Measurements from ENCODE around the gene FTSJ1.

FTSJ1 gene

DNA sequence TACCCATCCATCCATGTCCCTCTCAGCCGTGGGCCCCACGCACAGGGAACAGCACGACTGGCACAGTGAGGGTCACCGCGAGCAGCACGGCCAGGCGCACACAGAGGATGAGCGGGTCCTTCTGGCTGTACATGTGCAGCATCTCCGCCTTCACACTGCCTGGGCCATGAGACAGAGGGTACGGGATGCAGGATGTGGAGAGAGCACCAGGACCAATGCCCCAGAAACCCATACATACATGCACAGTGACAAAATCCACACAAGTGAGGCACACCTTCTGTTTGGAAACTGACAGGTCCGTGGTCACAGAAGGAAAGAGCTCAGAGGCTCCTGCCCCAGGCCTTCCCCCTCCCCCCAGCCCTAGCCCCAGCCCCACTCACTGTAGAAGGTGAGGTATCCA, 15.4 kb upstream of the FTSJ1 start:
- Histone ChIP-seq H3K9ac (ENCODE audit: low read depth, low read length) (no peak overlapping the region), H3K36me3 (ENCODE audit: insufficient read depth, low read depth, low read length) (peaks cover 27% of the 10 kb centered on the region; the same call in 1 of the 2 replicates), H3K9me3 (ENCODE audit: insufficient read depth, low read depth, low read length) (no peaks in the 10 kb centered on the region), H3K4me1 (ENCODE audit: insufficient read depth, low read length) (no peaks in the 10 kb centered on the region), H3K4me3 (ENCODE audit: low read length) (no peak overlapping the region), H3K27me3 (ENCODE audit: insufficient read depth, low read length) (no peaks in the 10 kb centered on the region), H3K27ac (ENCODE audit: low read length) (no peak overlapping the region)

DNA sequence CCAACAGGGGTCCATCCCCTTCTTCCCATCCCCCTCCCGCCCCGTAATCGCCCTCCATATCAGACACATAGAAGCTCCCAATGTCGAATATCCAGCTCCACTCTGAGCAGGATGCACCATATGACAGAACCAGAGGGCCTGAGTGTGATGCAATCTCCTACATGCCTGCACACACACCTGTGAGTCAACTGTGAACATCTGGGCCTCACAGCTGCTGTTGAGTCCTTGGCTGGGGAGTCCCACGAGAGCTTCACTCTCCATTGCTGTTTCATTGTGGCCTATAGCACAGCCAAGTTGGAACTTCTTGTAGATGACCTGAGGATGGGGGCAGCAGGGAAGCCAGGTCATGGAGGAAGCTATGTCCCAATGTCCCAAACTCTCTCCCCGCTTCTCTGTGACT, 14.2 kb upstream of the FTSJ1 start:
- no peaks in the 10 kb centered on the region for H3K4me1 ChIP-seq (ENCODE audit: insufficient read depth, low read length)
- H3K27me3 ChIP-seq (ENCODE audit: insufficient read depth, low read length) = no peaks in the 10 kb centered on the region
- H3K9me3 ChIP-seq (ENCODE audit: insufficient read depth, low read depth, low read length) = no peaks in the 10 kb centered on the region
- H3K9ac ChIP-seq (ENCODE audit: low read depth, low read length) = no peak overlapping the region
- peaks cover 30% of the 10 kb centered on the region; the same call in 1 of the 2 replicates for H3K36me3 ChIP-seq (ENCODE audit: insufficient read depth, low read depth, low read length)
- no peak overlapping the region for H3K27ac ChIP-seq (ENCODE audit: low read length)
- no peak overlapping the region for H3K4me3 ChIP-seq (ENCODE audit: low read length)

DNA sequence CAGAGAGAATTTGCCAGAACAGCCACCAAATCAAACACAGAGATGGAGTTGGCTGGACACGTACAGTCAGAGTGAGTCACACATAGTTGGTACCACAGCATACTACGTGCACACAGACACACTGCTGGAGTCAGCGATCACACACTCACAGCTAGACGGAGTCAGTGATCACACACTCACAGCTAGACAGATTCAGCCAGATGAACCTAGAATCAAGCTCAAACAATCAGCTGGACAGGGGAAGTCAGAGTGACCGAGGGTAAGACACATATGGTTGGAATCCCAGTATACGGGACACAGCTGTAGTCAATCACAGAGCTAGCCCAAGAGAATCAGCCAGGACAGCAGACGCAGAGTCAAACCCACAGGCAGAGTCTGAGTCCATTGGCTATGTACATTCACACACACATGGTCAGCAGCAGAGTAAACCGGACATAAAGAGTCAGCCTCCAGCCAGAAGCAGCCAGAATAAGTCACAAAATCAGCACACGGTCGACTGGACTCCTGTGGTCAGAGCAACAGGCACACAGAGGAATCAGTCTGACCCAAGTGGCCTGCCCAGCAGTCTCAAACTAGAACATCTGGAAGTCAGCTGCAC, 10.6 kb upstream of the FTSJ1 start:
- Histone ChIP-seq H3K36me3 (ENCODE audit: insufficient read depth, low read depth, low read length) (peaks cover 23% of the 10 kb centered on the region; the same call in 1 of the 2 replicates), H3K27me3 (ENCODE audit: insufficient read depth, low read length) (no peaks in the 10 kb centered on the region), H3K4me1 (ENCODE audit: insufficient read depth, low read length) (peaks cover 6% of the 10 kb centered on the region), H3K27ac (ENCODE audit: low read length) (no peak overlapping the region), H3K9me3 (ENCODE audit: insufficient read depth, low read depth, low read length) (no peaks in the 10 kb centered on the region), H3K9ac (ENCODE audit: low read depth, low read length) (no peak overlapping the region), H3K4me3 (ENCODE audit: low read length) (no peak overlapping the region)

DNA sequence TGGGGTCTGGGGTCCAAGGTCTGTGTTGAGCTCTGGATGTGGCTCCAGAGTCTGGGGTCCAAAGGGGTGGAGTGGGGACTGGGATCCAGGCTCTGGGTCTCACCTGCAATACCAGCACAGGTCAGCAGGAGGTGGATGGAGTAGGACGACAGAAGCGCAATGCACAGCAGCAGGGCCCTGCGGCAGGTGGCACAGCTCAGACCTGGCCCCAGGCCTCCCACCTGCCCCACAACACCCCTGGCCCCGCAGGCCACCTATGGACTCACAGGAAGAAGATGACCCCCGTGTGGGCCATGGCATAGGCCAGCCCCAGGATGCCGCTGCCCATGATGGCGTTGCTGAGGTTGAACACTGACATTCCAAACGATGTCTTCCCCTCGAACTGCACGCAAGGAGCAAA, 9.3 kb upstream of the FTSJ1 start:
- peaks cover 6% of the 10 kb centered on the region for H3K4me1 ChIP-seq (ENCODE audit: insufficient read depth, low read length)
- H3K27ac ChIP-seq (ENCODE audit: low read length) = no peak overlapping the region
- H3K9ac ChIP-seq (ENCODE audit: low read depth, low read length) = no peak overlapping the region
- H3K9me3 ChIP-seq (ENCODE audit: insufficient read depth, low read depth, low read length) = no peaks in the 10 kb centered on the region
- H3K36me3 ChIP-seq (ENCODE audit: insufficient read depth, low read depth, low read length) = peaks cover 13% of the 10 kb centered on the region; the same call in 1 of the 2 replicates
- H3K4me3 ChIP-seq (ENCODE audit: low read length) = no peak overlapping the region; the same call in 1 of the 2 replicates
- H3K27me3 ChIP-seq (ENCODE audit: insufficient read depth, low read length) = no peaks in the 10 kb centered on the region

DNA sequence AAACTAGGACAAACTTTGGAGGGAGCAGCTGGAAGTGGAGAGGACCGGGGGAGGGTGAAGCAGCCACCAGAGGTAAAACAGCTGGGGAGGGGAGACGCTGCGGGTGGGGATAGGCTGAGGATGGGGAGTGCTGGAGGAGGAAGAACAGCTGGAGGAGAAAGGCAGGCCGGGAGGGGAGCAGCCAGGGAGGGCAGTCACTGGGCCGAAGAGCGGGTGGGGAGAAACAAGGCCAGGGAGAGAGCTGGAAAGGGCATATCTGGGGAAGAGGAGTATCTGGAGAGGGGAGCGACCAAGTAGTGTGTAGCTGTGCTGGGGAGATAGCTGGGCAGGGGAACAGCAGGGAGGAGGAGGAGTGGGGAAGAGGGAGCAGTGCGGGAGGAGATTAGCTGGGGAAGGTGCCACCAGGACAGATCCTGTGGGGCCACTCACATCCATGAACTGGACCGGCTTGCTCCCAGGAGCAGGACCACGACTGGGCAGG, 8.7 kb upstream of the FTSJ1 start:
- Histone ChIP-seq H3K9ac (ENCODE audit: low read depth, low read length) (peak overlapping the region; percentile 85; the same call in 1 of the 2 replicates), H3K27ac (ENCODE audit: low read length) (peak overlapping the region; percentile 47), H3K4me1 (ENCODE audit: insufficient read depth, low read length) (peaks cover 6% of the 10 kb centered on the region), H3K4me3 (ENCODE audit: low read length) (peak overlapping the region; percentile 77; the same call in 1 of the 2 replicates), H3K9me3 (ENCODE audit: insufficient read depth, low read depth, low read length) (no peaks in the 10 kb centered on the region), H3K27me3 (ENCODE audit: insufficient read depth, low read length) (no peaks in the 10 kb centered on the region), H3K36me3 (ENCODE audit: insufficient read depth, low read depth, low read length) (peaks cover 9% of the 10 kb centered on the region; the same call in 1 of the 2 replicates)

DNA sequence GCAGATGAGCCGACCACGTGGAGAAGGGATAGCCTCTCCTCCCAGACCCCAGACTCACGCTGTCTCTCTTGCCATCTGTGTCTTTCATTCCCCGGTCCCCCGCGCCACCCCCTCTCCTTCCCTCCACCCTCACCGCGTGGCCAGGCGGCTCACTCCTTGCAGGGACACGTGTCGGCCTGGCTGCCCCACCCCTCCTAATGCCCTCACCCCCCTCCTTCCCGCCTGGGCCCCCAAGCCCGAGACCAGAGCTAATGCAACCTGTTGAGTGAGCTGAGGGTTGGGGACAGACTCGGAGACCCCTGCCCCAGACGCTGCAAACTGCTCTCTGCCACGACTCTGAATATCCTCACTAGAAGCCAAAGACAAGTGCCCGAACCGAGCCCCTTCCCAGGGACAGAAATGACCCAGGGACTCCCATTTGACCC, 7.7 kb upstream of the FTSJ1 start:
- peaks cover 10% of the 10 kb centered on the region for H3K4me1 ChIP-seq (ENCODE audit: insufficient read depth, low read length)
- no peaks in the 10 kb centered on the region for H3K27me3 ChIP-seq (ENCODE audit: insufficient read depth, low read length)
- peak overlapping the region; percentile 85; the same call in 1 of the 2 replicates for H3K9ac ChIP-seq (ENCODE audit: low read depth, low read length)
- peaks cover 9% of the 10 kb centered on the region; the same call in 1 of the 2 replicates for H3K36me3 ChIP-seq (ENCODE audit: insufficient read depth, low read depth, low read length)
- no peak overlapping the region for H3K27ac ChIP-seq (ENCODE audit: low read length)
- peak overlapping the region; percentile 77 for H3K4me3 ChIP-seq (ENCODE audit: low read length)
- H3K9me3 ChIP-seq (ENCODE audit: insufficient read depth, low read depth, low read length) = no peaks in the 10 kb centered on the region

DNA sequence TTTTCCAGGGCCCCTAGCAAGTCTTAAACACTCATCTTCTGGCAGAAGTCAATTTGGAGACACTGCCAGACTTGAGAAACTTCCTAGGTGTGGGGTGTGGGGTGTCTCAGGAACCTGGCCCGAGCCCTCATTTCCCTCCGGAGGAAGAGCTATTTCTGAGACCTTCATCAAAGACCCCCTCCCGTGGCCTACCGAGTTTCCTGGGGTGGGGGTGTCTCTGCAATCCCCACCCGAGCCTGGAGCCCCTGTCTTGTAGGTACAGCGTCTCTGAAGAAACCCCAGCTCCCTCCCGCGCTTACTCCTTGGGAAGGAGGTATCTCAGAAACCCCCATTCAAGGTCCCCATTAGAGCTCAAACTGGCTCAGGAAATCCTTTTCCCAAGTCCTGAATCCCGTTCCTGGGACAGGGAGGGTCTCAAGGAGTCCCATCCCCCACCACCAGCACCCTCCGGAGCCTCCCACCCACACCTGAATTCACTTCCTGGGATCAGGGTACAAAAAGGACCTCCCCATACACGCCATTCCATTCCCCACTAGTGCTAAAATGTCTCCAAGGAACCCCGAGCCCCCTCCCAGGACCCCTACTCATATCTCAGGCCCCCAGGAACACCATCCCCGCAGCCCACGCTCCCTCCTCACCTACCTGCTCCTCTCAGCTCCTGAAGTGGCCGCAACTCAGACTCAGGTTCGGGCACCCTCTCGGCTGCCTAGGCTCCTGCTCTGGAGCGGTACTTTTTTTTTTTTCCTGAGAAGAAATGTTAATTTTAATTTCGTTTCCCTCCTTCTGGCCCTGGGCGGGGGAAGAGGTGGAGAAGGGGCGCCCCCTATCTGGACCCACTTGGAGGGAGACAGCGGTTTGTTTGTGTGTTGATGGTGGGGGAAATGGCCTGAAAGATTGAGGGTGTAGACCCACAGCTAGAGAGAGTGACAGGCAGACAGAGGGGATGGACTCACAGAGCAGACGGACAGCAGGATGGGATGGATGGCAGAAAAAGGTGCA, 7.0 kb upstream of the FTSJ1 start:
- H3K4me3 ChIP-seq (ENCODE audit: low read length) = peak overlapping the region; percentile 77
- peaks cover 9% of the 10 kb centered on the region; the same call in 1 of the 2 replicates for H3K36me3 ChIP-seq (ENCODE audit: insufficient read depth, low read depth, low read length)
- peak overlapping the region; percentile 85; the same call in 1 of the 2 replicates for H3K9ac ChIP-seq (ENCODE audit: low read depth, low read length)
- H3K4me1 ChIP-seq (ENCODE audit: insufficient read depth, low read length) = peaks cover 11% of the 10 kb centered on the region
- peak overlapping the region; percentile 36 for H3K27ac ChIP-seq (ENCODE audit: low read length)
- no peaks in the 10 kb centered on the region for H3K27me3 ChIP-seq (ENCODE audit: insufficient read depth, low read length)
- no peaks in the 10 kb centered on the region for H3K9me3 ChIP-seq (ENCODE audit: insufficient read depth, low read depth, low read length)

DNA sequence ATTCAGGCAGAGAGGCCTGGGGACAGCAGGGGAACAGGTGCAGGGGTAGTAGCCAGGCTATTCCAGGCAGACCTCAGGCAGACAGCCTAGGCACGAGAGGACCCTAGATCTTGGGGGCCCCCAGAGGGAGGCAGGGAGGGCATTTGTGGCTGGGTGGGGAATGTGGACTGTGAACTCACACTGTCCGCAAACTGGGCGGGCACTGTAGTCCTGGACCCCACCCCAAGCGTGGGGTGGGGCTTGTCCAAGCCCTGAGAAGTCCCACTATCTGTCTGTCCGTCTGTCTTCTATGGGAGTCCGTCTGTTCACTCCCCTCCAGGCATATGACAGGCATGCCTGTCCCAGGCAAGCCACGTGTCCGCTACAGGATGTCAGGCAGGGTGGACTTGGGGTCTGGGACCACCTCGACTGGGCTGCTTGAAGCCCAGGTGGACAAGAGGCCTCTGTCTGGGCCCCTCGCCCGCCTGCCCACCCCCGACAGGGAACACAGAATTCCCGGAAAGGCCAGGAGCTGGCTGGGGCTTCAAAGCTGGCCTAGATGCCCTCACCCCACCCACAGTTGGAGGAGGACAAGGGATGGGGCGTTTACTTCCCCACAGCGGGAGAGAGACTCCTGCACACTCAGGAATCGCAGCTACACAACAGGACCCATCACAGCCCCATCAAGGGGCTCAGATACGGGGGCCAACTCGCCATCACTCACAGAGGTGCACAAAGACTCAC, 5.7 kb upstream of the FTSJ1 start, which contains the start of gene SLC38A5:
Gene SLC38A5 (minus strand): TSS at position 151 of the 723 bp plus-strand sequence. CDS start 2,336 bp downstream, outside the sequence.
- Histone ChIP-seq H3K9ac (ENCODE audit: low read depth, low read length) (peak within 1 kb of the TSS; percentile 85; the same call in 1 of the 2 replicates), H3K4me1 (ENCODE audit: insufficient read depth, low read length) (peaks cover 11% of the 10 kb centered on the region), H3K27ac (ENCODE audit: low read length) (no peak within 1 kb of the TSS), H3K9me3 (ENCODE audit: insufficient read depth, low read depth, low read length) (no peaks in the 10 kb centered on the region), H3K27me3 (ENCODE audit: insufficient read depth, low read length) (no peaks in the 10 kb centered on the region), H3K4me3 (ENCODE audit: low read length) (peak within 1 kb of the TSS; percentile 77), H3K36me3 (ENCODE audit: insufficient read depth, low read depth, low read length) (peaks cover 7% of the 10 kb centered on the region; the same call in 1 of the 2 replicates)

DNA sequence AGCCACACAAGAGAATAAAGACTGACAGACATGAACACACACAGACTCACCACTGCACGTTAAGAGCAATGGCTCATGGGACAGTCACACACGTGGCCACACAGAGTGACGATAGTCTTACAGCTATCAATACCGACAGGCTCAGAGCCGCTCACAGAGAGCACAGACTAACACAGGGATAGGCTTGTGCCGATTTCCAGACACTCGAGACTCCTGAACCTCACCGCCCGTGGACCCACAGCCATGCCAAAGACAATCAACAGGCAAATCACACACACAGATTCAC, 5.2 kb upstream of the FTSJ1 start:
- Histone ChIP-seq H3K9me3 (ENCODE audit: insufficient read depth, low read depth, low read length) (no peaks in the 10 kb centered on the region), H3K9ac (ENCODE audit: low read depth, low read length) (no peak overlapping the region), H3K4me3 (ENCODE audit: low read length) (no peak overlapping the region), H3K4me1 (ENCODE audit: insufficient read depth, low read length) (peaks cover 11% of the 10 kb centered on the region), H3K27ac (ENCODE audit: low read length) (no peak overlapping the region), H3K27me3 (ENCODE audit: insufficient read depth, low read length) (no peaks in the 10 kb centered on the region), H3K36me3 (ENCODE audit: insufficient read depth, low read depth, low read length) (peaks cover 1% of the 10 kb centered on the region; the same call in 1 of the 2 replicates)

DNA sequence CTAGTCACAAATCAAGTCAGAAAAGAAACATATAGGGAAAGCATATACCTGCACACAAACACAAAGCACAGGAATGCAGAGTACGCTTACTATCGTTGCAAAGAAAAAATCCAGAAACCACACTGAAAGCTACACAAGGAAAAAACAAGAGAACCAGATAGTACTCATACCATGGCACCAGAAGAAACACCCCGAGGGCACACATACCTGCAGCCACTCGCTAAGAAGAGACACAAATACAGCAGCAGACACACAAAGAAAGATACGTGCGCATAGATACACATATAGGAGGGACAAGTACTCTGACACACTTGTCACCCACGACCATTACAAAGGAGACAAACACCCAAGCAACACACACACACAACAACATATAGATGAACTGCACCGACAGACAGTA, 4.5 kb upstream of the FTSJ1 start:
- H3K27me3 ChIP-seq (ENCODE audit: insufficient read depth, low read length) = no peaks in the 10 kb centered on the region
- peaks cover 11% of the 10 kb centered on the region for H3K4me1 ChIP-seq (ENCODE audit: insufficient read depth, low read length)
- H3K9me3 ChIP-seq (ENCODE audit: insufficient read depth, low read depth, low read length) = no peaks in the 10 kb centered on the region

DNA sequence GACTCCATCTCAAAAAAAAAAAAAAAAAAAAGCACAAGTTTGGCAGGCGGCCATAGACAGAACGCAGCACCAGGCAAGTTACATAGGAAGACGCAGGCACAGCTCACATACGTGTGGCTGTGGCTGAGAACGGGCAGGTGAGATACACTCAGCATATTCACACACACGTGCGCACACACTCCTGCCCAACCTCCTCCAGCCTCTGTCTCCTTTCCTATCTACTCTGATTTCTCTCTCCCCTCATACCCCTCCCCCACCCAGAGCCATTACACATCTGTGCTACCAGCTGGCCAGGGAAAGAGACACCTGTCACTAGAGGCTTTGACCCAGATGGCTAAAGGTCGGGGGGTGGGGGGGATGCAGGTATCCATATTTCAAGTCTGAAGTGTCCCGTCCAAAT, 3.8 kb upstream of the FTSJ1 start:
- Histone ChIP-seq H3K9ac (ENCODE audit: low read depth, low read length) (no peak overlapping the region), H3K27me3 (ENCODE audit: insufficient read depth, low read length) (no peaks in the 10 kb centered on the region), H3K27ac (ENCODE audit: low read length) (no peak overlapping the region), H3K9me3 (ENCODE audit: insufficient read depth, low read depth, low read length) (no peaks in the 10 kb centered on the region), H3K36me3 (ENCODE audit: insufficient read depth, low read depth, low read length) (no peaks in the 10 kb centered on the region), H3K4me3 (ENCODE audit: low read length) (no peak overlapping the region), H3K4me1 (ENCODE audit: insufficient read depth, low read length) (peaks cover 11% of the 10 kb centered on the region)

More for the DNA sequence above, 4.5 kb upstream of the FTSJ1 start:
- H3K4me3 ChIP-seq (ENCODE audit: low read length) = no peak overlapping the region
- H3K9ac ChIP-seq (ENCODE audit: low read depth, low read length) = no peak overlapping the region
- H3K27ac ChIP-seq (ENCODE audit: low read length) = no peak overlapping the region
- no peaks in the 10 kb centered on the region for H3K36me3 ChIP-seq (ENCODE audit: insufficient read depth, low read depth, low read length)
